Gastrocnemius medialis (tissue), 4 donors: ENCODE measurements around the gene ACSF2.

Experiments used
- CTCF ChIP-seq, 5 experiments: fragments of 450-650 bp in 3 of 5; fragments of 200-600 bp in 2 of 5; sonication (generic) in 2 of 5; IDR thresholded peaks in 4 of 5; conservative IDR thresholded peaks in 1 of 5; 1 replicate in 4 of 5; 2 replicates in 1 of 5; pipeline ENCODE4 v1.5.1; 2016 to 2019; ENCODE audit warnings: antibody characterized with exemption in 5 of 5, mild to moderate bottlenecking in 3 of 5, moderate library complexity in 3 of 5
- POLR2A ChIP-seq, 2 donors: fragments of 450-650 bp; IDR thresholded peaks; one replicate each; pipeline ENCODE4 v1.6.1; 2017; ENCODE audit warnings: antibody characterized with exemption in 2 of 2, mild to moderate bottlenecking in 2 of 2, moderate library complexity in 2 of 2

GRCh38 chr17:50388728-50389127 is 37.3 kb upstream of the ACSF2 start:
- no peak for TF ChIP-seq POLR2A (IDR thresholded peaks at IDR 0.05)
- TF ChIP-seq CTCF (IDR thresholded peaks at IDR 0.05 in 4 of 5, conservative IDR thresholded peaks at IDR 0.05 in 1 of 5) = no peak
